Measurements from ENCODE around the gene SRSF4. TPM values are rescaled to one million over a fixed set of nuclear protein-coding genes. Genes with fewer than 3 reads are reported as not detected.
A peak's percentile ranks its signal among the peaks of the same experiment; 100 is the strongest.

Gene SRSF4
- total RNA-seq, 1 donor from 2014 or later: 56.7 TPM

- DNase-seq (ENCODE audit: low read depth): no peak
Observed at GRCh38 chr1:29201595-29202051, 19.9 kb upstream of the SRSF4 start.

GRCh38 chr1:29200906-29201594 lies 19.4 kb upstream of the SRSF4 start:
- DNase-seq (ENCODE audit: low read depth): no peak

GRCh38 chr1:29197993-29198392 lies 16.3 kb upstream of the SRSF4 start:
- DNase-seq (ENCODE audit: low read depth): no peak

GRCh38 chr1:29197590-29197924 lies 15.9 kb upstream of the SRSF4 start:
- DNase-seq (ENCODE audit: low read depth): peak; percentile 30

GRCh38 chr1:29196863-29197589 lies 15.3 kb upstream of the SRSF4 start:
- DNase-seq (ENCODE audit: low read depth): peak; percentile 30

- peak; percentile 91 for DNase-seq (ENCODE audit: low read depth)
Observed at GRCh38 chr1:29195881-29196291, 14.2 kb upstream of the SRSF4 start.

GRCh38 chr1:29193879-29194455 lies 12.3 kb upstream of the SRSF4 start:
- DNase-seq (ENCODE audit: low read depth): no peak

GRCh38 chr1:29190718-29191117 lies 9.0 kb upstream of the SRSF4 start:
- DNase-seq (ENCODE audit: low read depth): no peak

- DNase-seq (ENCODE audit: low read depth): no peak
Observed at GRCh38 chr1:29186707-29187106, 5.0 kb upstream of the SRSF4 start.

- DNase-seq (ENCODE audit: low read depth): no peak
Observed at GRCh38 chr1:29186252-29186651, 4.6 kb upstream of the SRSF4 start.

GRCh38 chr1:29183287-29183686 lies 1.6 kb upstream of the SRSF4 start:
- no peak for DNase-seq (ENCODE audit: low read depth)

GRCh38 chr1:29180497-29181412 lies 945 bp downstream of the SRSF4 start:
- DNase-seq (ENCODE audit: low read depth): no peak

- no peak for DNase-seq (ENCODE audit: low read depth)
Observed at GRCh38 chr1:29179641-29180184, 2.0 kb downstream of the SRSF4 start.

GRCh38 chr1:29177022-29177705 lies 4.5 kb downstream of the SRSF4 start:
- no peak for DNase-seq (ENCODE audit: low read depth)

- no peak for DNase-seq (ENCODE audit: low read depth)
Observed at GRCh38 chr1:29176576-29176975, 5.1 kb downstream of the SRSF4 start.

- DNase-seq (ENCODE audit: low read depth): no peak
Observed at GRCh38 chr1:29172415-29172939, 9.2 kb downstream of the SRSF4 start.

GRCh38 chr1:29171521-29171920 lies 10.2 kb downstream of the SRSF4 start:
- DNase-seq (ENCODE audit: low read depth): no peak

- peak; percentile 37 for DNase-seq (ENCODE audit: low read depth)
Observed at GRCh38 chr1:29171089-29171488, 10.6 kb downstream of the SRSF4 start.

- no peak for DNase-seq (ENCODE audit: low read depth)
Observed at GRCh38 chr1:29169976-29170375, 11.7 kb downstream of the SRSF4 start.

- no peak for DNase-seq (ENCODE audit: low read depth)
Observed at GRCh38 chr1:29167904-29168303, 13.8 kb downstream of the SRSF4 start.
